Fibroblast of the conjunctiva (primary cell): Measurements from ENCODE around the gene NUP205.

Experiments used
- DNase-seq: peaks from one replicate; pipeline ENCODE4 v3.0.0-alpha.2; 2010; ENCODE audit warnings: low read depth

NUP205 gene

GRCh38 chr7:135539629-135540028 is 18.1 kb upstream of the NUP205 start:
- DNase-seq: no peak

DNA sequence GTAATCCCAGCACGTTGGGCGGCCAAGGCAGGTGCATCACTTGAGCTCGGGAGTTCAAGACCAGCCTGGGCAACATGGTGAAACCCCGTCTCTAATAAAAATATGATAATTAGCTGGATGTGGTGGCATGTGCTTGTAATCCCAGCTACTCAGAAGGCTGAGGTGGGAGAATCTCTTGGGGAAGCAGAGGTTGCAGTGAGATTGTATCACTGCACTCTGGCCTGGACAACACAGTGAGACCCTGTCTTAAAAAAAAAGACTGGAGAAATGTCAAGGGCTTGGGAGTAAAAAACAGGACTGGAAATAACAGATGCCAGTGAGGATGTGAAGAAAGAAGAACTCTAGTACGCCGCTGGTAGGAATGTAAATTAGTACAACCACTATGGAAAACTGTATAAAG is 16.7 kb upstream of the NUP205 start:
- DNase-seq: no peak

DNA sequence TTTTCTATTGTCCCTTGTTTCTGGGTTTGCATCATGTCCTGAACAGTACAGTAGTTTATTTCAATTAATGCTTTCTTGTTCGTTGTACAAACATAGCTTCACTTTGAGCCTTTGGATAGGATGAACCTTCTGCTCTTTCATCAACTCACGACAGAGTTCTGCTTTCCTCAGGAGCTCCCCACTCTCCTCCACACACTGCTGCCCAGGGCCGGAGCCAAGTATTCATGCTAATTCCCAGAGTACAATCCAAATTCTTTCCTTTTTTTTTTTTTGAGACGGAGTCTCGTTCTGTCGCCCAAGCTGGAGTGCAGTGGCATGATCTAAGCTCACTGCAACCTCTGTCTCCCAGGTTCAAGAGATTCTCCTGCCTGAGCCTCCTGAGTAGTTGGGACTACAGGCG is 7.5 kb upstream of the NUP205 start:
- no peak for DNase-seq

- DNase-seq: no peak
Observed at GRCh38 chr7:135552148-135552547, 5.6 kb upstream of the NUP205 start.

DNA sequence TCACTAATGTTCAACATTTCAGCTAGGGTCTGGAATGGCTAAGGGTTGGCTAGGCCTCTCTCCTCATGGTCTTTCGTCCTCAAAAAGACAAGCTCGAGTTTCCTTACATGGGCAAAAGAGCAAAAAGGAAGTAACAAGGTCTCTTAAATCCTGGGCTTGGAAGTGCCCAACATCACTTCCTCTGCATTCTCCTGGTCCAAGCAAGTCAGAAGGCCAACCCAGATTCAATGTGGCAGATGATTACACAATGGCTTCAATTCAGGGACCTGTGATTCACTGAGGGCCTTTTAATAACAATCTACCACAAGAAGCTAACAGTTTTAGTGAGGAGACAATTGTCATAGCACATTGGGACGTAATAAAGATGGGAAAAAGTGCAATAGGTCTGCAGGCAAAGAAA is 4.4 kb upstream of the NUP205 start:
- DNase-seq: no peak

GRCh38 chr7:135558337-135558767 is 635 bp downstream of the NUP205 start:
- peak; percentile 36 for DNase-seq

- no peak for DNase-seq
Observed at GRCh38 chr7:135558881-135559280, 1.2 kb downstream of the NUP205 start.

GRCh38 chr7:135560631-135561030 is 2.9 kb downstream of the NUP205 start:
- DNase-seq: no peak

GRCh38 chr7:135562720-135563119 is 5.0 kb downstream of the NUP205 start:
- no peak for DNase-seq

GRCh38 chr7:135571834-135572233 is 14.1 kb downstream of the NUP205 start:
- no peak for DNase-seq

DNA sequence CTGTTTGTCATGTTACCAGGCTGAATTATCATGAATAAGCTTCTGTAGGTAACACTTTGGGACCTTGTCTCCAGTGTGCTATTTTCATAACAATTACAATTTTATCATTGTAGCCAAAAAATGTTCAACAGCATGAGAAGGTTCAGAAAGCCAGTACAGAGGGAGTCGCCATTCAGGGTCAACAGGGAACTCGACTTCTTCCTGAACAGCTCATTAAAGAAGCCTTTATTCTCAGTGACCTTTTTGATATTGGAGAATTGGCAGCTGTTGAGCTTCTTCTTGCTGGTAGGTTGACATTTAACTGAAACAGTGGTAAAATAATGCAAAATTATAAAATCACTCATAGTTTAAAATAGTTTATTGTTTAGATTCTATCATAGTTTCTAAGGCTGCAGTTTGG is 15.8 kb downstream of the NUP205 start:
- DNase-seq: no peak

DNA sequence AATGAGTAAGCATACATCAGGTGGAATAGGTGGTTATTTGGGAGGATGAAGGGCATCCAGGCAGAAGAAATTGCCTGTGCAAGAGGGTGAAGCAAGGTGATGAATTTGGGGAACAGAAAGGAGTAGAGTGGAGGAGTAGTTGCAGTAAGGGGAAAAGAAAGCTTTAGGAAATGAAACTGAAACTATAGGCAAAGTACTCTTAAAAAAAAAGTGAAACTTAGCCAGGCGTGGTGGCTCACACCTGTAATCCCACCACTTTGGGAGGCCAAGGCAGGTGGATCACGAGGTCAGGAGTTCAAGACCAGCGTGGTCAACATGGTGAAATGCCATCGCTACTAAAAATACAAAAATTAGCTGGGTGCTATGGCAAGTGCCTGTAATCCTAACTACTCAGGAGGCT is 17.6 kb downstream of the NUP205 start:
- no peak for DNase-seq

GRCh38 chr7:135578569-135578968 is 20.9 kb downstream of the NUP205 start:
- no peak for DNase-seq

GRCh38 chr7:135584362-135585353 is 26.9 kb downstream of the NUP205 start:
- no peak for DNase-seq

GRCh38 chr7:135597181-135597925 is 39.6 kb downstream of the NUP205 start:
- no peak for DNase-seq

- no peak for DNase-seq
Observed at GRCh38 chr7:135597926-135598305, 40.2 kb downstream of the NUP205 start.

GRCh38 chr7:135599471-135599870 is 41.8 kb downstream of the NUP205 start:
- no peak for DNase-seq

- DNase-seq: no peak
Observed at GRCh38 chr7:135600226-135600625, 42.5 kb downstream of the NUP205 start.

DNA sequence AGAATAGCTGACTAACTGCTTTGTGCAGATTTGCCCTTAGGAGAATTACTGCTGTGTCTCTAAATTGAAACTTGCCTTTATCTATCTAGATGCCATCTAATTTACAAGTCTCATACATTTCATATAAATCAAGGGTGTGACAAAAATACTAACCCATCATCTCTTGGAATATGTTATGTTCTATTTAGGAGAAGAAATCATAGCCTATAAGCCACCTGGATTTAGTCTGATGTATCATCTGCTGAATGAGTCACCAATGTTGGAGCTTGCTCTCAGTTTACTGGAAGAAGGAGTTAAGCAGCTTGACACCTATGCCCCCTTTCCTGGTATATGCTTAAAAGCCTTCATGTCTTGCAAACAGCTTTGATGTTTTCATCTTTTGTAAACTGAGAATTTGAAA is 43.5 kb downstream of the NUP205 start:
- DNase-seq: no peak

- no peak for DNase-seq
Observed at GRCh38 chr7:135602304-135602703, 44.6 kb downstream of the NUP205 start.

DNA sequence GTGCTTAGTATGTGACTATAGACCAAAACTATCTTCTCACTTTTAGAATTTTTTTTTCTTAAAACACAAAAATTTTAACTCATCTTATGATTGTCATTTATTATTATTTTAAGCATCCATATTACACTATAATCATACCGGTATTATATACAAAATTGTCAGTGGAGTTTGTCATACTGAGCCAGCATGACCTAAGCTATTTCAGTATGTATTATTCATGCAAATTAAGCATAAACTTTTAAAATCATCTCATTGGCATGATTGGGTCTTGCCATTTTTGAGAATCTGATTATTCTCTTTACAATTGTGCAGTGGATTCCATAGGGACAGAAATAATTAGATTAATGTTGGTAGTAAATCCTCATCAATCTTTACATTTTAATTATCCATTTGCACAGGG is 58.4 kb downstream of the NUP205 start:
- DNase-seq: no peak

- DNase-seq: no peak
Observed at GRCh38 chr7:135617781-135618180, 60.1 kb downstream of the NUP205 start.

DNA sequence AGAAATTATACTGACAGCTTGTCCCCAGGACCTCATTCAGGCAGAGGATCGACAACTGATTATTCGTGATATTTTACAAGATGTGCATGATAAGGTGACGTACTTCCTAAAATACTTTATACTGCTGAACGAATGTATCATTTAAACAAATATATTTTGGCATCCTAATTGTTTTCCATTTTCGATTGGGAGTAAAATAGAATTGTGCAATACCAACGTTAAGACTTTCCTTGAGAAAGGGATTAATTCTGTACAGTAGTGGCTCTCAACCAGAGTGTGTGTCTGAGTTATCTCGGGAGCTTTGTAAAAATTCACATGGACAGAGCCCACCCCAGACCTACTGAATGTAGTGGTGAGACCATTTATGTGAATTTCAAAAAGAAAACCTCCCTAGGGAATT is 60.8 kb downstream of the NUP205 start:
- DNase-seq: no peak
